GM12878 (cell line): ENCODE measurements around the gene TRIM37. TPM values are rescaled to one million over a fixed set of nuclear protein-coding genes. Genes with fewer than 3 reads are reported as not detected.

Experiments
- ATF7 ChIP-seq: fragments of 450-650 bp; IDR thresholded peaks from 2 replicates; pipeline ENCODE4 v1.6.1; 2016; ENCODE audit warnings: low read depth, mild to moderate bottlenecking
- CBFB ChIP-seq: IDR thresholded peaks from 2 replicates; pipeline ENCODE4 v1.6.1; 2016; ENCODE audit warnings: antibody characterized with exemption, low read depth
- CEBPB ChIP-seq, 2 experiments: fragments of 150-350 bp in 1 of 2; IDR thresholded peaks; 2 replicates each; pipeline ENCODE4 v1.6.1; 2012 to 2014; ENCODE audit warnings: low read depth in 2 of 2, low read length in 2 of 2, borderline replicate concordance in 1 of 2, inconsistent platforms in 1 of 2
- CHD4 ChIP-seq: fragments of 200-600 bp; sonication (generic); IDR thresholded peaks from 2 replicates; pipeline ENCODE4 v1.6.1; 2016; ENCODE audit warnings: mild to moderate bottlenecking
- DPF2 ChIP-seq: fragments of 450-650 bp; IDR thresholded peaks from 2 replicates; pipeline ENCODE4 v1.6.1; 2017; ENCODE audit warnings: mild to moderate bottlenecking
- EZH2 ChIP-seq: IDR thresholded peaks from 2 replicates; pipeline ENCODE4 v1.6.1; 2012; ENCODE audit warnings: low read depth, mild to moderate bottlenecking, control low read depth, inconsistent platforms, low read length, borderline replicate concordance; ENCODE audit not compliant: control insufficient read depth
- FOXM1 ChIP-seq: IDR thresholded peaks from 2 replicates; pipeline ENCODE4 v1.6.1; 2012; ENCODE audit warnings: low read depth, mild to moderate bottlenecking, inconsistent platforms, low read length, moderate library complexity
- GATAD2B ChIP-seq: fragments of 450-650 bp; conservative IDR thresholded peaks from 2 replicates; pipeline ENCODE4 v1.6.1; 2017; ENCODE audit warnings: low read depth, mild to moderate bottlenecking, moderate library complexity
- HCFC1 ChIP-seq: fragments of 150-350 bp; IDR thresholded peaks from 2 replicates; pipeline ENCODE4 v1.6.1; 2014; ENCODE audit warnings: low read length
- JUNB ChIP-seq: IDR thresholded peaks from 2 replicates; pipeline ENCODE4 v1.6.1; 2016; ENCODE audit warnings: antibody characterized with exemption, mild to moderate bottlenecking
- MEF2A ChIP-seq: IDR thresholded peaks from 2 replicates; pipeline ENCODE4 v1.6.1; 2011; ENCODE audit warnings: low read depth, mild to moderate bottlenecking, low read length, moderate library complexity; ENCODE audit not compliant: insufficient read depth
- NR2C2 ChIP-seq: IDR thresholded peaks from 2 replicates; pipeline ENCODE4 v1.6.1; 2011; ENCODE audit warnings: borderline replicate concordance, low read depth; ENCODE audit not compliant: control insufficient read depth, insufficient read length
- NRF1 ChIP-seq: conservative IDR thresholded peaks from 2 replicates; pipeline ENCODE4 v1.6.1; 2011; ENCODE audit warnings: mild to moderate bottlenecking, low read depth, low read length, improper control_type of control experiment
- POLR2AphosphoS5 ChIP-seq: IDR thresholded peaks from 2 replicates; pipeline ENCODE4 v1.6.1; 2011; ENCODE audit warnings: mild to moderate bottlenecking, low read length, inconsistent platforms
- RAD51 ChIP-seq: fragments of 450-650 bp; IDR thresholded peaks from 2 replicates; pipeline ENCODE4 v1.6.1; 2016; ENCODE audit warnings: moderate library complexity, mild to moderate bottlenecking, inconsistent platforms
- RELA ChIP-seq: fragments of 450-650 bp; IDR thresholded peaks from 2 replicates; pipeline ENCODE4 v1.8.0; 2014; ENCODE audit warnings: borderline replicate concordance; ENCODE audit not compliant: partially characterized antibody
- SREBF1 ChIP-seq: IDR thresholded peaks from 2 replicates; pipeline ENCODE4 v1.6.1; 2012; ENCODE audit warnings: mild to moderate bottlenecking, low read length
- STAT3 ChIP-seq: IDR thresholded peaks from 2 replicates; pipeline ENCODE4 v1.6.1; 2011; ENCODE audit warnings: low read depth, low read length, improper control_type of control experiment
- TBL1XR1 ChIP-seq: IDR thresholded peaks from 2 replicates; pipeline ENCODE4 v1.6.1; 2012; ENCODE audit warnings: low read depth, low read length, improper control_type of control experiment
- TCF3 ChIP-seq: IDR thresholded peaks from 2 replicates; pipeline ENCODE4 v1.6.1; 2012; ENCODE audit warnings: low read depth, mild to moderate bottlenecking, low read length, borderline replicate concordance; ENCODE audit not compliant: insufficient read depth
- ZZZ3 ChIP-seq: IDR thresholded peaks from 2 replicates; pipeline ENCODE4 v1.6.1; 2011; ENCODE audit warnings: low read depth; ENCODE audit not compliant: control insufficient read depth, insufficient read length
- polyA plus RNA-seq, 11 experiments: library from polyadenylated mRNA; depleted of rRNA in 4 of 11; unstranded in 6 of 11; stranded (reverse) in 5 of 11; fragments of >200 nt; fragmentation: Nextera tagmentation in 4 of 11; fragmentation: Illumina TruSeq in 1 of 11; extraction: Ambion mirVana in 4 of 11; extraction: Trizol in 1 of 11; gene quantifications; 1 replicate in 1 of 11; 2 replicates in 10 of 11; pipeline versions ENCODE4 v1.2.1 to v1.2.3, GENCODE V29; 2011 to 2016; ENCODE audit warnings: inconsistent platforms in 2 of 11, missing spikeins in 2 of 11, low read depth in 1 of 11
- total RNA-seq, 4 experiments: library from RNA; depleted of rRNA in 3 of 4; stranded (reverse); fragments of >200 nt in 3 of 4; fragmentation: Illumina TruSeq in 1 of 4; extraction: Trizol in 1 of 4; gene quantifications; 2 replicates each; pipeline versions ENCODE4 v1.2.1 to v1.2.3, GENCODE V29; 2013 to 2021
- TF ChIP-seq, protein P1 (sequence below): fragments of 450-650 bp; IDR thresholded peaks from 2 replicates; pipeline ENCODE4 v1.6.1; 2017; ENCODE audit warnings: antibody characterized with exemption, mild to moderate bottlenecking, moderate library complexity
- TF ChIP-seq, protein P2 (sequence below): IDR thresholded peaks from 2 replicates; pipeline ENCODE4 v1.6.1; 2011; ENCODE audit warnings: borderline replicate concordance, low read depth, mild to moderate bottlenecking, moderate library complexity, low read length; ENCODE audit not compliant: insufficient read depth, poor library complexity, severe bottlenecking
- TF ChIP-seq, protein P3 (sequence below): fragments of 450-650 bp; IDR thresholded peaks from 2 replicates; pipeline ENCODE4 v1.6.1; 2018; ENCODE audit warnings: mild to moderate bottlenecking, low read depth, moderate library complexity; ENCODE audit not compliant: partially characterized antibody

TRIM37 gene
- total and polyA plus RNA-seq, 10 of the 15 experiments (the other 5 are each of a cell fraction or from before 2014, with no cell fraction given) = 4.8 to 20.6 (median 18.1) TPM

DNA sequence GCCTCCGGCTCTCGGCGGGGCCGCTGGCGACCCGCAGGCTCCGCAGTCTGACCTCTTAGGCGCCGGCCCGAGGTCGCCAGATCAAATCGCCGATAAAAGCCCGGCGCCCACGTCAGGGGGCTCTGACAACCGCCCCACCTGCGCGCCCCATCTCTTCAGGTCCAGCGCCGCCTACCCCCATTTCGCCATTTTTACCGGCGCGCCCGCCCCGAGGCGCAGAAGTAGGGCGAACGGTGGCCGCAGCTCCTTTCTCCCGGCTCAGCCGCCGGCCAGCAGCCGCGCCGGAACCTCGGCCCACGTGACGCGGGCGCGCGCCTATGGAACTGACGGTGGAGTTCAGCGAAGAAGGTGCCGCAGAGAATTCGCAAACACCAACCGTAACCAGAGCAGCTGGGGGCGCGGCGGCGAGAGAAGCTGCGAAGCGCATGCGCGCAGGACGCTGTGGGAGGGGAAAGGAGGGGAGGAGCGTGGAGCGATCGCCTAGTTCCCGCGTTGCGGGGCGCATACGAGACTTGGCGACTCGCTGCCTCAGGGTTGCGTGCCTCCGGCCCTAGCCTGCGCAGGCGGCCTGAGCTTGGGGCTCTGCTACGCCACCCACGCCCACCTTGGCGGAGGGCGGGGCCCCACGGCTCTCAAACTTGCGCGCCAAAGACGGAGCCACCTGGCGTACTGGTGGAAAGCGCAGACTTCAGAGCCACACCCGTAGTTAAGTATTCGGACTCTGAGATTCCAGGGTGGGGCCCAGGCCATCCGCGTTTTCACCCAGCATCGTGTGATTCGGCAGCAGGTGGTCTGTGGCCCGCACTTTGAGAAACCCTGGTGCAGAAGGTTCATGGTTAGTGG lies at the start of gene TRIM37 (continued):
- TF ChIP-seq DPF2 (no peak; the same call in none of the 2 replicates), CBFB (peak; percentile 62), HCFC1 (no peak; the same call in 1 of the 2 replicates), NRF1 (peak; percentile 96), POLR2AphosphoS5 (peak; percentile 66), ATF7 (0 out of 2 replicates have a peak, but pooled peaks have one; percentile 16), STAT3 (no peak), CEBPB (IDR thresholded peaks at IDR 0.05; ENCODE audit: borderline replicate concordance in 1 of 2, low read depth in 2 of 2, low read length in 2 of 2) (no peak), EZH2 (no peak), MEF2A (no peak), TBL1XR1 (peak; percentile 28; the same call in 1 of the 2 replicates), RAD51 (peak; percentile 89), TCF3 (peak; percentile 88), NR2C2 (no peak), GATAD2B (peak; percentile 82), SREBF1 (no peak), ZZZ3 (no peak), FOXM1 (no peak), JUNB (no peak), RELA (peak; percentile 40), CHD4 (no peak)
- TF ChIP-seq, protein P1, sequence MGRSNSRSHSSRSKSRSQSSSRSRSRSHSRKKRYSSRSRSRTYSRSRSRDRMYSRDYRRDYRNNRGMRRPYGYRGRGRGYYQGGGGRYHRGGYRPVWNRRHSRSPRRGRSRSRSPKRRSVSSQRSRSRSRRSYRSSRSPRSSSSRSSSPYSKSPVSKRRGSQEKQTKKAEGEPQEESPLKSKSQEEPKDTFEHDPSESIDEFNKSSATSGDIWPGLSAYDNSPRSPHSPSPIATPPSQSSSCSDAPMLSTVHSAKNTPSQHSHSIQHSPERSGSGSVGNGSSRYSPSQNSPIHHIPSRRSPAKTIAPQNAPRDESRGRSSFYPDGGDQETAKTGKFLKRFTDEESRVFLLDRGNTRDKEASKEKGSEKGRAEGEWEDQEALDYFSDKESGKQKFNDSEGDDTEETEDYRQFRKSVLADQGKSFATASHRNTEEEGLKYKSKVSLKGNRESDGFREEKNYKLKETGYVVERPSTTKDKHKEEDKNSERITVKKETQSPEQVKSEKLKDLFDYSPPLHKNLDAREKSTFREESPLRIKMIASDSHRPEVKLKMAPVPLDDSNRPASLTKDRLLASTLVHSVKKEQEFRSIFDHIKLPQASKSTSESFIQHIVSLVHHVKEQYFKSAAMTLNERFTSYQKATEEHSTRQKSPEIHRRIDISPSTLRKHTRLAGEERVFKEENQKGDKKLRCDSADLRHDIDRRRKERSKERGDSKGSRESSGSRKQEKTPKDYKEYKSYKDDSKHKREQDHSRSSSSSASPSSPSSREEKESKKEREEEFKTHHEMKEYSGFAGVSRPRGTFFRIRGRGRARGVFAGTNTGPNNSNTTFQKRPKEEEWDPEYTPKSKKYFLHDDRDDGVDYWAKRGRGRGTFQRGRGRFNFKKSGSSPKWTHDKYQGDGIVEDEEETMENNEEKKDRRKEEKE = no peak
- TF ChIP-seq, protein P2, sequence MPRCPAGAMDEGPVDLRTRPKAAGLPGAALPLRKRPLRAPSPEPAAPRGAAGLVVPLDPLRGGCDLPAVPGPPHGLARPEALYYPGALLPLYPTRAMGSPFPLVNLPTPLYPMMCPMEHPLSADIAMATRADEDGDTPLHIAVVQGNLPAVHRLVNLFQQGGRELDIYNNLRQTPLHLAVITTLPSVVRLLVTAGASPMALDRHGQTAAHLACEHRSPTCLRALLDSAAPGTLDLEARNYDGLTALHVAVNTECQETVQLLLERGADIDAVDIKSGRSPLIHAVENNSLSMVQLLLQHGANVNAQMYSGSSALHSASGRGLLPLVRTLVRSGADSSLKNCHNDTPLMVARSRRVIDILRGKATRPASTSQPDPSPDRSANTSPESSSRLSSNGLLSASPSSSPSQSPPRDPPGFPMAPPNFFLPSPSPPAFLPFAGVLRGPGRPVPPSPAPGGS = peak; percentile 70
- TF ChIP-seq, protein P3, sequence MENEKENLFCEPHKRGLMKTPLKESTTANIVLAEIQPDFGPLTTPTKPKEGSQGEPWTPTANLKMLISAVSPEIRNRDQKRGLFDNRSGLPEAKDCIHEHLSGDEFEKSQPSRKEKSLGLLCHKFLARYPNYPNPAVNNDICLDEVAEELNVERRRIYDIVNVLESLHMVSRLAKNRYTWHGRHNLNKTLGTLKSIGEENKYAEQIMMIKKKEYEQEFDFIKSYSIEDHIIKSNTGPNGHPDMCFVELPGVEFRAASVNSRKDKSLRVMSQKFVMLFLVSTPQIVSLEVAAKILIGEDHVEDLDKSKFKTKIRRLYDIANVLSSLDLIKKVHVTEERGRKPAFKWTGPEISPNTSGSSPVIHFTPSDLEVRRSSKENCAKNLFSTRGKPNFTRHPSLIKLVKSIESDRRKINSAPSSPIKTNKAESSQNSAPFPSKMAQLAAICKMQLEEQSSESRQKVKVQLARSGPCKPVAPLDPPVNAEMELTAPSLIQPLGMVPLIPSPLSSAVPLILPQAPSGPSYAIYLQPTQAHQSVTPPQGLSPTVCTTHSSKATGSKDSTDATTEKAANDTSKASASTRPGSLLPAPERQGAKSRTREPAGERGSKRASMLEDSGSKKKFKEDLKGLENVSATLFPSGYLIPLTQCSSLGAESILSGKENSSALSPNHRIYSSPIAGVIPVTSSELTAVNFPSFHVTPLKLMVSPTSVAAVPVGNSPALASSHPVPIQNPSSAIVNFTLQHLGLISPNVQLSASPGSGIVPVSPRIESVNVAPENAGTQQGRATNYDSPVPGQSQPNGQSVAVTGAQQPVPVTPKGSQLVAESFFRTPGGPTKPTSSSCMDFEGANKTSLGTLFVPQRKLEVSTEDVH = no peak
